ENCODE measurements around the gene TNFRSF1A.

GRCh38 chr12:6346942-6347341 is 5.1 kb upstream of the TNFRSF1A start:
- TF ChIP-seq CTCF (IDR thresholded peaks at IDR 0.05) (no peak), EP300 (IDR thresholded peaks at IDR 0.05) (no peak)

Data from tibial nerve (tissue), 4 donors.